ENCODE measurements around the gene SYT12. TPM values are rescaled to one million over a fixed set of nuclear protein-coding genes. Genes with fewer than 3 reads are reported as not detected.

The SYT12 gene
- total and polyA plus RNA-seq, 2 of the 8 experiments (the other 6 are each of a cell fraction or from before 2014, with no cell fraction given): 1.4 to 3.3 TPM

GRCh38 chr11:67051180-67051893, 28.4 kb downstream of the SYT12 start:
- DNase-seq (ENCODE audit: low read depth in 1 of 2, low spot score in 2 of 2) (no peak), FAIRE-seq (no peak)
- no peak overlapping the region for H3K4me3 ChIP-seq (ENCODE audit: extremely low read depth in 1 of 4, insufficient read depth in 2 of 4, low read depth in 3 of 4, low read length in 4 of 4)
- H3K23me2 ChIP-seq (ENCODE audit: low read depth, low read length): peaks cover 2% of the 10 kb centered on the region; the same call in 1 of the 2 replicates
- H2BK20ac ChIP-seq (ENCODE audit: low read length): no peak overlapping the region
- no peaks in the 10 kb centered on the region for H3K79me2 ChIP-seq (ENCODE audit: control insufficient read depth in 1 of 2, insufficient read depth in 2 of 2, low read length in 2 of 2)
- H2AK5ac ChIP-seq (ENCODE audit: low read depth, low read length): no peak overlapping the region
- H3K4me1 ChIP-seq (replicated peaks in 1 of 4; ENCODE audit: control insufficient read depth in 3 of 4, insufficient read depth in 4 of 4, low read length in 3 of 4): peaks cover 4 to 22% (median 14%) of the 10 kb centered on the region in 4 experiments
- no peak overlapping the region for H3K27ac ChIP-seq (ENCODE audit: low read depth, low read length)
- H3K4ac ChIP-seq (replicated peaks; ENCODE audit: insufficient read length, low read depth, low read length): no peak overlapping the region
- POLR2A ChIA-PET (ENCODE audit: partially characterized antibody): interaction anchor here (0.8 kb wide), 1 partner anchor 54 kb away, joined by 3 read pairs; no protein-coding TSS in a partner anchor
- TF ChIP-seq PHF8 (conservative IDR thresholded peaks at IDR 0.05; ENCODE audit: low read depth, low read length) (no peak), BRCA1 (IDR thresholded peaks at IDR 0.05; ENCODE audit: low read depth, low read length) (no peak), RNF2 (IDR thresholded peaks at IDR 0.05; ENCODE audit: borderline replicate concordance, low read depth, low read length, missing control alignments, poor library complexity, severe bottlenecking) (no peak), KDM1A (IDR thresholded peaks at IDR 0.05; ENCODE audit: borderline replicate concordance, low read length) (peak; percentile 74; the same call in 1 of the 2 replicates)
- H3K36me3 ChIP-seq (ENCODE audit: control insufficient read depth in 2 of 4, insufficient read depth in 4 of 4, low read length in 3 of 4): no peaks in the 10 kb centered on the region
- no peak overlapping the region for H2BK12ac ChIP-seq (ENCODE audit: low read depth, low read length)
- no peak overlapping the region for H4K91ac ChIP-seq (replicated peaks; ENCODE audit: insufficient read length, low read length)
- no peak overlapping the region for H3K18ac ChIP-seq (ENCODE audit: extremely low read depth, low read length)
- WGBS, 2 experiments (ENCODE audit: extremely low coverage in 1 of 2, insufficient coverage in 1 of 2, insufficient read length in 1 of 2, insufficient replicate concordance in 2 of 2, low coverage in 1 of 2, low lambda C conversion rate in 2 of 2, missing lambda C conversion rate in 1 of 2): 79% methylated on average over 7 of the region's 9 CpGs; no CpG with 5 or more reads in 1 of the 2 experiments
- H3K56ac ChIP-seq (replicated peaks; ENCODE audit: insufficient read length, low read depth, low read length): no peak overlapping the region
- no peak overlapping the region for H2BK120ac ChIP-seq (replicated peaks; ENCODE audit: low read depth, low read length)
- no peaks in the 10 kb centered on the region for H3K79me1 ChIP-seq (ENCODE audit: low read depth, low read length)
- H2BK5ac ChIP-seq (ENCODE audit: low read depth, low read length): no peak overlapping the region
- no peak overlapping the region for H3K4me2 ChIP-seq (ENCODE audit: insufficient read depth in 1 of 2, low read depth in 2 of 2, low read length in 2 of 2)
- H3K9me3 ChIP-seq (ENCODE audit: insufficient read depth in 2 of 2, low read depth in 1 of 2, low read length in 1 of 2): no peaks in the 10 kb centered on the region
- H3K14ac ChIP-seq (ENCODE audit: insufficient read length): no peak overlapping the region
- no peak overlapping the region for H2BK15ac ChIP-seq (ENCODE audit: low read length)
- H4K20me1 ChIP-seq (replicated peaks in 1 of 2; ENCODE audit: control insufficient read depth in 1 of 2, insufficient read depth in 2 of 2, low read length in 2 of 2): no peaks in the 10 kb centered on the region
- no peak overlapping the region for H3K23ac ChIP-seq (ENCODE audit: insufficient read length)
- H4K8ac ChIP-seq (ENCODE audit: extremely low read depth, insufficient read depth, low read length): no peak overlapping the region
- CTCF ChIA-PET (ENCODE audit: partially characterized antibody): interaction anchor here (0.6 to 5.1 kb wide), 12 partner anchors 10 to 300 kb away, joined by 3 to 69 read pairs (median 4); no protein-coding TSS in a partner anchor
- H3K9ac ChIP-seq (replicated peaks in 1 of 4; ENCODE audit: extremely low read depth in 1 of 4, low read depth in 3 of 4, low read length in 3 of 4): no peak overlapping the region
- no peak overlapping the region for H4K5ac ChIP-seq (ENCODE audit: insufficient read length, low read depth, low read length)
- peaks cover 0 to 2% (median 0%) of the 10 kb centered on the region in 4 experiments; a peak in 1 of 7 replicates for H3K27me3 ChIP-seq (replicated peaks in 1 of 4; ENCODE audit: control insufficient read depth in 3 of 4, extremely low read depth in 1 of 4, insufficient read depth in 3 of 4, low read length in 3 of 4)
- no peak overlapping the region for H2AFZ ChIP-seq (ENCODE audit: low read length)
